CD4-positive, alpha-beta T cell treated with Interleukin-15 for 4 hours (primary cell): ENCODE data around the gene CAPN14.

Experiments used
- DNase-seq: peaks from one replicate; pipeline ENCODE4 v3.0.0-alpha.2; 2020; ENCODE audit warnings: low spot score

Gene CAPN14

GRCh38 chr2:31226266-31226665, 9.0 kb upstream of the CAPN14 start:
- no peak for DNase-seq

DNA sequence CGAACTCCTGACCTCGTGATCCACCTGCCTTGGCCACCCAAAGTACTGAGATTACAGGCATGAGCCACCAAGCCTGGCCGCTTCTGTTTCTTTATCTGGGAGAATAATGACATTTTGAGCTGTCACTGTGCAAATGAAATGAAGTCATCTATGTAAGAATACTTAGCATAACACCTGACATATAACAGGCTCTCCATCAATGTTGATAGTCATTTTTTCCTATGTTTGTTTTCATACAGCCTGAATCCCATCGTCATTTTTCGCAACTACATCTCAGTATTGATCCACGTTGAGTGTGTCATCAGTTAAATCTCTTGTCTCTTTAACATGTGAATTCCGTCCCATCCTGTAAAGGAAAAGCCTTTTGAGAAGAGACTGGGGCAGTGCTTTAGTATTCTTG, 6.4 kb upstream of the CAPN14 start:
- no peak for DNase-seq

DNA sequence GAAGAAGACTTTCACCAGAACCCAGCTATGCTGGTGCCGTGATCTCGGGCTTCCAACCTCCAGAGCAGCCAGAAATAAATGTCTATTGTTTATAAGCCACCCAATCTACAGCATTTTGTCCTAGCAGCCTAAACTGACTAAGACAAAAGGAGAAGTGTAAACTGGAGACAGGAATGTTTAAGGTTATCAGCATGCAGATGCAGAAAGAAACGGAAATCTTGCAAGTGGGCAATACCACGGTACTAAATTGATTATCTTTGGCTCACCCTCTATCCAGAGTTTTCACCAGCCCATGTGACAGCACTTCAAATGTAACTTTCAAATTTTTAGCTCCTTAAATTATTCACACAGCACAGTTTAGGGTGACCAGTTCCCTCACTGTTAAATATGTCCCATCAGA, 5.7 kb upstream of the CAPN14 start:
- no peak for DNase-seq

GRCh38 chr2:31222071-31222470, 4.8 kb upstream of the CAPN14 start:
- no peak for DNase-seq

DNA sequence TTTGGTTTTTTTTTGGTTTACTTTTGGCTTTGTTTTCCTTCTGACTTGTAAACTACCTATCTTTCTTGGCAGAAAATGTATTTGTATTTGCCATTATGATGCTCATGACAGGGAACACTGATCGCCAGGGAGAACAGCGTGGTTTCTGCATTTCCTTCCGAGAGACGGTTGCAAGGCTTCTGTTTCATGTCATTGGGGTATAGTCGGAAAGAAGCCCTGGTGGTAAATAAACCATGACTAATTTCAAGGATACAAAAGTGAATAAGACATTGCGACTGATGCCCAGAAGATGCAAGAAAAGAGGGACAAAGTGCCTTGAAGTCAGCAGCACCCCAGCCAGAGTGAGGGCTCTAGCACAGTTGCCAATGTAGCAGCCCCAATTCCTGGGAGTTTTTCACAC, 4.2 kb upstream of the CAPN14 start:
- DNase-seq, result no peak

GRCh38 chr2:31219131-31219969, 2.0 kb upstream of the CAPN14 start:
- no peak for DNase-seq

GRCh38 chr2:31216734-31217133, 581 bp downstream of the CAPN14 start:
- DNase-seq, result no peak

DNA sequence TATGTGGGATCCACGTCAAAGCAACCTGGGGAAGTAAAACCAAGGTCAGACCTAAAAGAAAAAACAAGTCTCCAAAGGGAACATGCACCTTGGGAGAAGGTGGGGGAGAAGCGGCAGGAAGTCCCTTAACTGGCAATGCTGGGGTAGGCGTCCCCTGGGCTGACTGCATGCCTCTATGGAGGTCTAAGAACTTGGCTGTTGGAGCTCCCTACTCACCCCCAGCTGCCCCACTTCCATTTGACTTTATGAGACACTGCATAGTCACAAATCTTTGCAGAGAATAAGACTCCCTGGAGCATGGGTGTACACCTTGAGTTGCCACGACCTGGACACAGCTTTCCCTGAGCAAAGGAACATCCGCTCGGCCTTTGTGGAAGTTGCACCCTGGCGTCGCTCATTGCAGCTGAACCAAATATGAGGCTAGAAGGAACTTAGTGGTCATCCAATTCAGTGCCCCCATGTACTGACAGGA, 2.8 kb downstream of the CAPN14 start:
- no peak for DNase-seq

DNA sequence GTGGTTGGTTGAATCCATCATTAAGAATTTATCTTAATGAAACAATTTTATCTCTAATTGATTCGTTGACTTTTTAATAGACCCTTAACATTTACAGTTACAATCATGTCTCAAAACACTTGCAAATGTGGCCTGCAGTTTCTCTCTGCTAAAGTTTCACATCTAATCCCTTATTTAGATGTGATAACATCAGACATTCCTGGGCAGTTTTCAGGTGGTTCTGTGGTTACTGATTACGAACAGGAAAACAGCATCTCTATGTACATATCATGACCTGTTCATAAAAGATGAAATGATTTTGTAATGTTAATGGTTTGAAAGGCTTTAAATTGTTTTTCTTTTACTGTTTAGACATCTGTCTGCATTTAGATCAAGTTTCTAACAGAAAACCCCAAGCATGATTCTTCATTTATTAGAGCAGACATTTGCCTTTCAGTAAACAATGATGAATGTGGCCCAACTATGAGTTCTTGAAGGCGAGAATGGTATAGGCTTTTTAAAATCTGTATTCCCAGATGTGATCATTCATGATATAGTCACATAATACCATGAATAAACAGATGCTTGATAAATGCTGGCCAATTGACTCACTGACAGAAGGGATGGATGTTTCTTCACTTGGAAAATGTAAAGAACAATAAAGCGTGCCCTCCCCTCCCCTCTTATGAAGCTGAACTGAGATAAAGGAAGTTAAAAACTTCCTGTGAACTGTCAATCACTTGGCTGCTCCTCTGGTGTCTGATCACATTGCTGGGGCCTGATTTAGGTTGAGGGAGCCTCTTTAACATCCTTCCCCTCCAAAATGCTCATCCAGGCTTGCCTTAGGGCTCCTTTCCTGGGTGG, 3.5 kb downstream of the CAPN14 start:
- no peak for DNase-seq

DNA sequence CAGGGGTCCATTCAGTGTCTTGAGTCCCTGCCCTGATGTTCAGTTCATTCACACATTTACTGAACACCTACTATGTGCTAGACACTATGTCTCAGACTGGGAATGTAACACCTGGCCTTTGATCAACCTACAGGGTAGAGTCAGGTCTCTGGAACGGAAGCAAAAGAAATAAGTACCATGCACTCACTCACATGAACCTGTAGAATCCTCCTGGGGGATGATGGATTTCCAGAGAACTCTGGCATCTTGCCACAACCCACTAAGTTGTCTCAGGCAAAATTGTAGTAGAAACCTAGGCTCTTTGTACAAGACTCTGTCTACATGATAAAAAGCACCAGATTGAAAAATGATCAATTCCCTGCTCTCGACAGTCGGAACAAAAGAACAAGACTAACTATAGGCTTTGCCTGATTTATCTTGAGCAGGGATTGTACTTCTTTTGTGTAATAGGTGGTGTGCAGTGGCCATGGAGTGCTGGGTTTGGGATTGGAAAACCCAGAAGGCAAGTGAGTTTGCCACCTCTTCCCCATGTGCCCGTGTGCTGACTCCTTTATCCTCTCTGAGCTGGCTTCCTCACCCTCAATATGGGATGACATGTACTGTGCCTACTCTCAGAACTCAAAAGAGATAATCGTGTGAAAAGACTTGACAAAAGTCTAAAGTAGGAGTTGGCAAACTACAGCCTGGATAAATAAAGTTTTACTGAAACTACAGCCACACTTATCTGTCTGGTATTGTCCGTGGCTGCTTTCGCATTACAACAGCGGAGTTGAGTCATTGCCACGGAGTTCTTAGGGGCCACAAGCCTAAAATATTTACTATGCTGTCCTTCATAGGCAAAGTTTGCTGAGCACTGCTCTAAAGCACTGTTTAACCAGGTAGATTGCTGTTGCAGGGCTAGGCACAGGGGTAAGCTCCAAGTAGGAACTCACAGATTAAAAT, 4.4 kb downstream of the CAPN14 start:
- no peak for DNase-seq

- no peak for DNase-seq
Measured at GRCh38 chr2:31208240-31208639, 9.1 kb downstream of the CAPN14 start.

GRCh38 chr2:31207790-31208189, 9.5 kb downstream of the CAPN14 start:
- no peak for DNase-seq

GRCh38 chr2:31205613-31206012, 11.7 kb downstream of the CAPN14 start:
- DNase-seq, result no peak

GRCh38 chr2:31205186-31205585, 12.1 kb downstream of the CAPN14 start:
- DNase-seq, result no peak

DNA sequence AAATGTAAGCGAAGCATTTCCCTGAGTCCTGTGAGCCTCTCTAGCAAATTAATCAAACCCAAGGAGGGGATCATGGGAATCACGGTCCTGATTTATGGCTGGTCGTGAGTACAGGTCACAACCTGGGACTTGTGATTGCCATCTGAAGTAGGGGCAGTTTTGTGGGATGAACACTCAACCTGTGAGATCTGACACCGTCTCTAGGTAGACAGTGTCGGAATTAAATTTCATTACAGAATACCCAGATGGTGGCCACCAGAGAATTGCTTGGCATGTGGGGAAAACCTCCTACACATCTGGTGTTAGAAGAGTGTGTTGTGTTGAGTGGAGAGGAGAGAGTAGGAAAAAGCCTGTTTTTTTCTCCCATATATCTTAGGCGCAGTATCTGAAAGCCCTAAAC, 12.5 kb downstream of the CAPN14 start:
- no peak for DNase-seq

DNA sequence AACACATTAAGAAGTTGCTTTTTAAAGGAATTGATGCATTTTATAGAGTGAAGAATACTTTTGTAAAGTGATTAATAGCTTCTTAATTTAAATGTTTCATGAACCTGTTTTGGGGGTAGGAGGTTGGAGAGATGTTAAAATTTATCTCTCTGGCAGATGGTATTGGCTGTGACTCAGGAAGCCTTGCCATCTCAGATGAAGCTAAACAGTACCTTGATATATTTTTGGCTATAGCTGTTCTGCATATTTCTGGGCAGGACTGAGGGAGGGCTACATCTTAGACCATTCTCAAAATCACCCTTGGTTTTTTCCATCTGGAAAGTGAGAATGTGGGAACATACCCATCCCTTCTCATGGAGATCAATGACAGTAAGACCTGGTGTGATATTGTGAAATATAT, 13.4 kb downstream of the CAPN14 start:
- no peak for DNase-seq

GRCh38 chr2:31202833-31203232, 14.5 kb downstream of the CAPN14 start:
- no peak for DNase-seq

GRCh38 chr2:31202041-31202440, 15.3 kb downstream of the CAPN14 start:
- no peak for DNase-seq

- DNase-seq, result no peak
Measured at GRCh38 chr2:31200972-31201371, 16.3 kb downstream of the CAPN14 start.

DNA sequence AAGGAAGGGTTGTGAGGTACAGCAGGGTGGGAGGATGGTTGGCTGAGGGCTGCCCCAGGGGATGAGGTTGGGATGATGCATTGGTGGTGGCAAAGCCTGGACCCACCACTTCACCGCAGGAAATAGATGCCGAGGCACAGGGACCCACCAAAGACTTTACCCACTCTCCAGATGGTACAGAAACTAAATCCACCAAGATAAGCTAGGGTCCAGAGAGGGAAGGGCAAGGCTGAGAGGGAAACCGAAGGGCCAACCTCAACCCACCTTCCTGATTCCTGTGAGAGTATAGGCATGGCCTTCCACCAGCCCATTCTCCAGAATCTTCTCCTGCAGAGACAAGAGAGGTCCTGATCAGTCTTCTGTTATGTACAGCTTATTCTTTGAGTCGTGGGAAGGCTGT, 18.1 kb downstream of the CAPN14 start:
- DNase-seq, result no peak

- no peak for DNase-seq
Measured at GRCh38 chr2:31197669-31198068, 19.6 kb downstream of the CAPN14 start.

DNA sequence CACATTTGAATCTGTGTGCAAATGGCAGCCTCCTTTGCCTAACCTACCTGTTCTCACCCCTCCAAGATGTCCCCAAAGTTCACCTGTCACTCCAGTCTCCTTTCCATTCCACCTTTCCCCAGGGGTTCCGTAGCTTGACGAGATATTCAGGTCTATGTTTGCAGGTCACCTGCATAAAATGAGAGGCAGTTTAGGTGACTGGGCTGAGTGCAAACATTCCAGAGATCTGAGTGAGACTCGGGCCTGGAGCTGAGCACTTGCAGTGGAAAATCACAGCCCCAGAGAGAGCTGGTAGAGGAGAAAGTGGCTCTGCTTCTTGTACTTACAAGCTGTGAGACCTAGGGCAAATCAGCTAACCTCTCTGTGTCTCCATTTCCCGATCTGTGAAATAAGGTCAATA, 20.1 kb downstream of the CAPN14 start:
- DNase-seq, result no peak
